Ectodermal cell (in vitro differentiated cells): Measurements from ENCODE around the gene CXCL8.

Experiments used
- H3K27ac ChIP-seq: 2 replicates; pipeline ENCODE4 v1.7.0; 2013; ENCODE audit warnings: mild to moderate bottlenecking, low read depth, low read length; ENCODE audit not compliant: insufficient read depth, poor library complexity, severe bottlenecking
- H3K27me3 ChIP-seq: 2 replicates; pipeline ENCODE4 v1.7.0; 2013; ENCODE audit warnings: mild to moderate bottlenecking, low read length; ENCODE audit not compliant: insufficient read depth, control insufficient read depth, poor library complexity, severe bottlenecking
- H3K36me3 ChIP-seq: one replicate; pipeline ENCODE4 v1.7.0; 2013; ENCODE audit warnings: low read length; ENCODE audit not compliant: control insufficient read depth, insufficient read depth
- H3K4me1 ChIP-seq: one replicate; pipeline ENCODE4 v1.7.0; 2013; ENCODE audit warnings: low read length; ENCODE audit not compliant: control insufficient read depth, insufficient read depth
- H3K4me3 ChIP-seq: 2 replicates; pipeline ENCODE4 v1.7.0; 2013; ENCODE audit warnings: low read depth, low read length, control low read depth; ENCODE audit not compliant: insufficient read depth
- H3K9me3 ChIP-seq: 2 replicates; pipeline ENCODE4 v1.7.0; 2013; ENCODE audit warnings: mild to moderate bottlenecking, low read length, moderate library complexity; ENCODE audit not compliant: control insufficient read depth
- WGBS, 2 experiments: methylation state at CpG; one replicate each; pipeline ENCODE4 v1.1.7; 2013; ENCODE audit warnings: missing lambda C conversion rate in 2 of 2; 5-methylcytosine and 5-hydroxymethylcytosine counted together

CXCL8 gene

GRCh38 chr4:73704314-73705055 lies 35.9 kb upstream of the CXCL8 start:
- Histone ChIP-seq H3K4me3 (no peak overlapping the region), H3K36me3 (no peaks in the 10 kb centered on the region), H3K4me1 (no peaks in the 10 kb centered on the region), H3K9me3 (no peaks in the 10 kb centered on the region), H3K27ac (no peak overlapping the region), H3K27me3 (no peaks in the 10 kb centered on the region)
- WGBS, 2 experiments, result 85 to 86% methylated on average over 8 of the region's 9 CpGs

- Histone ChIP-seq H3K27me3 (no peaks in the 10 kb centered on the region), H3K4me3 (no peak overlapping the region), H3K36me3 (no peaks in the 10 kb centered on the region), H3K4me1 (no peaks in the 10 kb centered on the region), H3K9me3 (no peaks in the 10 kb centered on the region), H3K27ac (no peak overlapping the region)
- 33% methylated on average over 1 of the region's 1 CpG; no CpG with 5 or more reads in 1 of the 2 experiments for WGBS, 2 experiments
Observed at GRCh38 chr4:73705056-73705432, 35.3 kb upstream of the CXCL8 start.

GRCh38 chr4:73705721-73706120 lies 34.6 kb upstream of the CXCL8 start:
- Histone ChIP-seq H3K4me3 (no peak overlapping the region), H3K27ac (no peak overlapping the region), H3K9me3 (no peaks in the 10 kb centered on the region), H3K36me3 (no peaks in the 10 kb centered on the region), H3K27me3 (no peaks in the 10 kb centered on the region), H3K4me1 (no peaks in the 10 kb centered on the region)
- 87 to 90% methylated on average over 1 of the region's 1 CpG for whole genome bisulfite sequencing, 2 experiments

GRCh38 chr4:73706811-73707210 lies 33.6 kb upstream of the CXCL8 start:
- H3K4me1 ChIP-seq, result no peaks in the 10 kb centered on the region

GRCh38 chr4:73707269-73707875 lies 33.0 kb upstream of the CXCL8 start:
- Histone ChIP-seq H3K9me3 (no peaks in the 10 kb centered on the region), H3K4me3 (no peak overlapping the region), H3K27me3 (no peaks in the 10 kb centered on the region), H3K36me3 (no peaks in the 10 kb centered on the region), H3K4me1 (no peaks in the 10 kb centered on the region), H3K27ac (no peak overlapping the region)
- 92 to 93% methylated on average over 3 to 4 of the region's 4 CpGs for WGBS, 2 experiments

More at GRCh38 chr4:73706811-73707210, 33.6 kb upstream of the CXCL8 start:
- Histone ChIP-seq H3K9me3 (no peaks in the 10 kb centered on the region), H3K4me3 (no peak overlapping the region), H3K36me3 (no peaks in the 10 kb centered on the region), H3K27me3 (no peaks in the 10 kb centered on the region), H3K27ac (no peak overlapping the region)
- 83% methylated on average over 1 of the region's 2 CpGs; no CpG with 5 or more reads in 1 of the 2 experiments for WGBS, 2 experiments

GRCh38 chr4:73707918-73708577 lies 32.3 kb upstream of the CXCL8 start:
- no peaks in the 10 kb centered on the region for H3K4me1 ChIP-seq
- WGBS, 2 experiments, result 85 to 86% methylated on average over 7 of the region's 7 CpGs
- H3K27ac ChIP-seq, result no peak overlapping the region
- no peak overlapping the region for H3K4me3 ChIP-seq
- H3K36me3 ChIP-seq, result no peaks in the 10 kb centered on the region
- H3K9me3 ChIP-seq, result no peaks in the 10 kb centered on the region
- no peaks in the 10 kb centered on the region for H3K27me3 ChIP-seq

GRCh38 chr4:73709451-73710033 lies 30.8 kb upstream of the CXCL8 start:
- Histone ChIP-seq H3K9me3 (no peaks in the 10 kb centered on the region), H3K4me3 (no peak overlapping the region), H3K36me3 (no peaks in the 10 kb centered on the region), H3K27ac (no peak overlapping the region), H3K4me1 (no peaks in the 10 kb centered on the region), H3K27me3 (no peaks in the 10 kb centered on the region)
- WGBS, 2 experiments, result 78 to 82% methylated on average over 2 of the region's 2 CpGs

- H3K4me3 ChIP-seq, result no peak overlapping the region
- WGBS, 2 experiments, result 90 to 97% methylated on average over 3 of the region's 3 CpGs
Observed at GRCh38 chr4:73710094-73710493, 30.3 kb upstream of the CXCL8 start.

GRCh38 chr4:73711989-73712388 lies 28.4 kb upstream of the CXCL8 start:
- Histone ChIP-seq H3K4me1 (no peaks in the 10 kb centered on the region), H3K9me3 (no peaks in the 10 kb centered on the region), H3K27me3 (no peaks in the 10 kb centered on the region), H3K36me3 (no peaks in the 10 kb centered on the region), H3K27ac (no peak overlapping the region), H3K4me3 (no peak overlapping the region)
- WGBS, 2 experiments, result 91 to 96% methylated on average over 2 of the region's 2 CpGs

More at GRCh38 chr4:73710094-73710493, 30.3 kb upstream of the CXCL8 start:
- no peaks in the 10 kb centered on the region for H3K9me3 ChIP-seq
- H3K27ac ChIP-seq, result no peak overlapping the region
- H3K36me3 ChIP-seq, result no peaks in the 10 kb centered on the region
- H3K27me3 ChIP-seq, result no peaks in the 10 kb centered on the region
- no peaks in the 10 kb centered on the region for H3K4me1 ChIP-seq

GRCh38 chr4:73713650-73714049 lies 26.7 kb upstream of the CXCL8 start:
- Histone ChIP-seq H3K27me3 (no peaks in the 10 kb centered on the region), H3K27ac (no peak overlapping the region), H3K4me3 (no peak overlapping the region), H3K4me1 (no peaks in the 10 kb centered on the region), H3K36me3 (no peaks in the 10 kb centered on the region), H3K9me3 (no peaks in the 10 kb centered on the region)
- 94 to 97% methylated on average over 3 of the region's 3 CpGs for WGBS, 2 experiments
